Hippocampal formation (tissue), 2 donors: ENCODE results near the gene TNIK.
A peak's percentile ranks its signal among the peaks of the same experiment; 100 is the strongest.

ENCODE experiments used
- DNase-seq, 2 donors: peaks; one replicate each; lab custom pipeline; 2025; lab: John Stamatoyannopoulos, UW

The TNIK gene

DNA sequence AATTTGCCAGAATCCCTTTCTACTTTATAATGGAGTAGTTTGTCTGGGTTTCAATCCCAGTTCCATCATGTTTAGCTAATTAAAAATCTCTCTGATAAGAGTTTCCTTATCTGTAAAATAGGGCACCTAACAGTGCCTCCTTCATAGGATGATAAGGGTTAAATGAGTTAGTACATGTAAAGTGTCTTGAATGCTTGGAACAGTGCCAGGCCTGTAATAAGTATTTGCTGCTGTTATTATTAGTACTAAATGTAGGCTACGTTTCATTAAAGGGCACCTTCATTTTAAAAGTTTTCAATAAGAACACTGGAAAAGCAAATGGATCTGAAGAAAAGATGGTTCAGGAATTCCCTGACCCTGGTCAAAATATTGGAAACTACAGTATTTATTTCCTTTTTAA is 421.9 kb downstream of the TNIK start:
- DNase-seq: no peak

DNA sequence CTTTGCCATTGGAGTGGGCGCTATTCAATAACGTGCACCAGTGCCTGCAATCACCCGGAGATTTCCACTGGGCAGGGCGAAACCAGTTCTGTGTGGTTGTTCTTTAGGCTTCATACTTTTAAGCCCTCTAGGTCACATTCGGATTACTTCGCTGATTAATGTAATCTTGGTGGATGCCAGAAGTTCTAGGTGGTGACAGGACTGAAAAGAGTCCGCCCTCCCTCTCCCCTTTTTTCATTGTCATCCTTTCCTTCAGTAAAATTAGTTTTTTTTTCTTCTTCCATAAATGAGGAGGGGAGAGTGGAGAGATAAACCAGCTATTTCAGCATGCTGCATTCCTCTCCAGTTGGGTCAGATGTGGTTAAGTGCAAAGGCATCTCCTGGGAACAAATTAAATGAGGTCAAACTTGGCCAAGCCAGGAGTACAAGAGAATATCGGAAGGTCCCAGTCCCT is 431.4 kb downstream of the TNIK start:
- no peak for DNase-seq

GRCh38 chr3:171028025-171028778 is 432.0 kb downstream of the TNIK start:
- peak in 1 of 2 donors; percentile 2 for DNase-seq

DNA sequence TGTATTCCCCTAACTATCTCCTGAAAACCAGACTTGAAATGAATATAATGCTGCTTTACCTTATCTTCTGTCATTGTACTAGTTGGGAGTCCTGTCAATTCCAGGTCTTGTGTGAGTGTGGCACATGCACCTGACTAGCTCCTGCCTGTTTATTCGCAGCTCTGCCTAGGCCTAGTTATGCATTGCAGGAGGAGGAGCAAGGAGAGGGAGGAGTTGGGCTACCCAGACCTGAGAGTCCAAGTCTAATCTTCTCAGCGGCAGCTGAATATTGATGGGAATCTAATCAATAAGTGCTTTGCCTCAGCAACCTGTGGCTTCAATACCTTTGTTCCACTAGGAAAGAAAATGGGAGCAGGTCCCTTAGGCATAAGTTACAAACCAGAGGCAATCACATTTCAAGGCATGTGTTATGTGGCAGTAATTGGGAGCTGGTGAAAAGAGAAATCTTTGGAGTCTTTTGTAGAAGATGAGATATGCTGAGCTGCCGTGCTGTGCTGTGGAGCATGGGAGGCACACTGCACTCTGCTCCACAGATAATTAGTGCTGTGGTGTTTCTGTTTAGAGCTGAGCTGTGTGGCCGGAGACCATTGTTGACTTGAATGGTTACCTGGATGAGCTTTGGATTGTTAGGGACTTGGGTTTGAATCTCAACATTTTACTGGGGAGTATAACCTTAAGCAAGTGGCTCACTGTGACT is 433.5 kb downstream of the TNIK start, which contains the start of gene SLC2A2:
Gene SLC2A2 (minus strand): TSS at position 124 of the 697 bp plus-strand sequence. CDS start 50 bp downstream, at position 74.
- no peak for DNase-seq

DNA sequence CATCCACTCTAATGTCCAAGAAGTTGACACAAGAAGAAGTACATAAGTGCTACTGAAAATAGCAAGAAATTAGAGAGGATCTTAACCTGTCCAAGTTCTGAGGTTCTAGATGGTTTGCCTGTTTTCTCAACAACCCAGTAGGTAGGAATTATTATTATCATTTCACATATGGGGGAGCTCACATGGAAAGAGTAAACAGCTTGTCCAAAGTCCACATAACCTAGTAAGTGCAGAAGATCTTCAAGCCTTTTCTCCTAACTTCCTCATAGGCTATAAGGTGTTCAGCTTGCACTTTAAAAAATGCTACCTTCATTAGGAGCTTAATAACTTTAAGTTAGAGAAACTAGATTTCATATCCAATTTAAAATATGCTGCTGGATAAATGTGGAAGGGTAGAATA is 436.6 kb downstream of the TNIK start:
- DNase-seq: no peak

DNA sequence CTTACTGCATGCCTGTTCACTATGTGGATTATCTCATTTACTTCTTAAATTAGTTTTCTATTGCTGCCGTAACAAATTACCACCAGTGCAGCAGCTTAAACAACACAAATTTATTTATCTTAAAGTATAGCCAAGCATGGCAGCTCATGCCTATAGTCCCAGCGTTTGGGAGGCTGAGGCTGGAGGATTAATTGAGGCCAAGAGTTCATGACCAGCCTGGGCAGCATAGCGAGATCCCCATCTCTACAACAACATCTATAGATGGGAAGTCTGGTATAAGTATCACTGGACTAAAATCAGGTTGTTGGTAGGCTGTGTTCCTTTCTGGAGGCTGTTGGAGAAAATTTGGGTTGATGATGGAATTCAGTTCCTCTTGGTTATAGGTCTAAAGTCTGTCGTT is 438.8 kb downstream of the TNIK start:
- DNase-seq: no peak

DNA sequence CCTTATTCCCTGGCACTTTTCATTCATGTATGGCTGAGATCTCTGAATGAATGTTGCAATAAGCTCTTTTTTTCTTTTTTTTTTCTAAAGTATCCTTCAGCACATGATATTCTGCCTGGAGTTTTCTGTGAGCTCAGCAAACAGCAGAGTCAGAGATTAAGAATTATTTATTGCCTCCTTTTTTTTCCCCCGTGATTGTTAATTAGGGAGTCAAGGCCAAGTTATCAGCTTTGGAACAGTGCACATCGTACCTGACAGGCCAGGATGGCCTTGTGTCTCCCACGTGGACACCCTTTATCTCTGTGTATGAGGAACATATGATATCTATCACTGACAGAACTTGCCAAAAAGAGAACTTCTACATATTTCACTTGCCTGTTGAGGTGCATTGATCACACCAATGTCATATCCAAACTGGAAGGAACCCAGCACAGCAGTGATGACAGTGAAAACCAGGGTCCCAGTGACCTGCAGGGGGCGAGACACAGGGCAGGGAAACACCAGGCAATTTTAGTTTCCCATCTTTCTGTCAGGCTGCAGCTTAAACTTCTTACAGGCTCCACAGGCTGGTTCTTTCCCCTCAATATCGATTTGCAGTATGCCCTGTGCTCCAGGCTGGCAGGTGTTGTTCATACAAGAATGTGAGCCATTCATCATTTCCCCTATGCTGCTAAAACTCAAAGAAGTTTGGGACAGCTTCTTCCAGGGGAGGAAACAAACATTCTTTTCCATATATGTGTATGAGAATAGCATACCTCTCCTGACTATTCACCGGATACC is 441.9 kb downstream of the TNIK start:
- DNase-seq: no peak

DNA sequence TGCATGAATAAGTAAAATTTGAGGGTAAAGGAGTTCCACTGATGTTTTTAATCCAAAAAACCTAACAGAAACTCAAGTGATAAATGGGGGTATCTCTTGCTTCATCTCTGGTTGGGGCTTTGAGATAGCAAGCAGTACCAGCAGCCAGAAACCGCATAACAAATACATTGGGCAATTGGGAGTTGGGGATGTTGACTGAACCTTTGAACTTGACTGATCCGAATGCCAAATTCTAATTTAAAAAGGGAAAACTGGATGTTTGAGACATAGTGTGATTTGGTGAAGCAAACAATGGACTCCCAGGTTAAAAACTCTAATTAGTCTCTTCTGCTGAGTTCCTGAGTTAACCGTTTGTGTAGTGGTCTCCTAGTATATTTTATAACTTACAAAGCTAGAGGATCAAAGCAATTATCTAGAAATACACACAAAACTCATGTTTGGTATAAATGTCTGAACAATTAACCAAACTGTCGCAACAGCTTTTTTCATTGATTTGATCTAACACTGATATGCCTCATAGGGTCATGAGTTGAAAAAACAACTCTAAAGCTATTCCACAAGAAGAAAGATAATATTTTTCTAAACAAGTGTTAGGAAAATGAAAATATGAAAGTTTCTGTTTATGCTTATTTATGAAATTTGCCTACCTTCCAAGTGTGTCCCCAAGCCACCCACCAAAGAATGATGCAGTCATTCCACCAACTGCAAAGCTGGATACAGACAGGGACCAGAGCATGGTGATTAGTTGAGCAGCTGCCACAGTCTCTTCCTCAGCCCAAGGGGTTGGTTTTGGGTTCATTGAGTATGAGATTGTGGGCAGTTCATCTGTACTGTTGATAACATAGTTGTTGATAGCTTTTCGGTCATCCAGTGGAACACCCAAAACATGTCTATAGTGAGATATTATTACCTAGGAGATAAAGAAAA is 446.1 kb downstream of the TNIK start:
- no peak for DNase-seq

DNA sequence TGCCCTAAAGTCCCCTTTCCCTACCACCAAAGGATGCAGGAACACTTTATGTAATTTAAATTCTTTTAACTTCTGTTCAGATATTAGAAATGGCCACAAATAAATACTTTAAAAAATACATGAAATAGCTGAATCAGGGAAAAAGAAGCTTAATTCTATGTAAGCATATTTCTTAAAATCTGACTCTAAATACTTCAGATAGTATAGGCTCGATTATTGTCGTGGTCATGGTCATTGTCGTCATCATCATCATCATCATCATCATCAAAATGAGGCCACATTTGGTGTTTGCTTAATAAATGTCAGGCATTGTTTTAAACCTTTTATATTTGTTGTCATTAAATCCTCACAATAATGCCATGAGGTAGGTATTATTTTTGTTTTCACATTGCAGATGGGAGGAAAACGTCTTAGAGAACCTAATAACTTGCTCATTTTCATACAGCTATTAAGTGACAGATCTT is 448.3 kb downstream of the TNIK start:
- no peak for DNase-seq
